DOHH2 (cell line): ENCODE measurements around the gene KRTAP5-11.
"Not testable (repeated sequence)": the region's sequence is repeated elsewhere in the genome, so short reads cannot be mapped to it uniquely, and the experiment has no call there.

Experiments used
- H3F3A ChIP-seq: fragments of 200-600 bp; sonication (generic), shearing (Covaris generic); 2 replicates; pipeline ENCODE4 v1.6.0; 2016; ENCODE audit warnings: antibody characterized with exemption, mild to moderate bottlenecking; ENCODE audit not compliant: control insufficient read depth, insufficient read depth
- H3K27ac ChIP-seq: fragments of 200-600 bp; sonication (generic); 2 replicates; pipeline ENCODE4 v1.5.1; 2014; ENCODE audit warnings: low read depth, mild to moderate bottlenecking, low read length, moderate library complexity
- H3K27me3 ChIP-seq: fragments of 200-600 bp; sonication (generic); 2 replicates; pipeline ENCODE4 v1.6.1; 2014; ENCODE audit warnings: mild to moderate bottlenecking, low read length, mixed read lengths; ENCODE audit not compliant: control insufficient read depth
- H3K36me3 ChIP-seq: fragments of 200-600 bp; sonication (generic); 2 replicates; pipeline ENCODE4 v1.6.1; 2014; ENCODE audit warnings: mild to moderate bottlenecking, low read length, moderate library complexity, mixed read lengths; ENCODE audit not compliant: control insufficient read depth
- H3K4me1 ChIP-seq: fragments of 200-600 bp; sonication (generic); 2 replicates; pipeline ENCODE4 v1.6.1; 2014; ENCODE audit warnings: mild to moderate bottlenecking, low read length, mixed read lengths; ENCODE audit not compliant: control insufficient read depth
- H3K4me2 ChIP-seq: fragments of 200-600 bp; sonication (generic); 2 replicates; pipeline ENCODE4 v1.6.0; 2014; ENCODE audit warnings: mild to moderate bottlenecking, low read length, moderate library complexity
- H3K4me3 ChIP-seq: fragments of 200-600 bp; sonication (generic); 2 replicates; pipeline ENCODE4 v1.5.1; 2014; ENCODE audit warnings: mild to moderate bottlenecking, low read length, mixed read lengths
- H3K79me2 ChIP-seq: fragments of 200-600 bp; sonication (generic); 2 replicates; pipeline ENCODE4 v1.6.1; 2014; ENCODE audit warnings: mild to moderate bottlenecking, low read length, mixed read lengths; ENCODE audit not compliant: control insufficient read depth
- H3K9me2 ChIP-seq: fragments of 200-600 bp; sonication (generic); replicated peaks from 2 replicates; pipeline ENCODE4 v1.6.1; 2014; ENCODE audit warnings: mild to moderate bottlenecking, low read length, mixed read lengths; ENCODE audit not compliant: control insufficient read depth
- H3K9me3 ChIP-seq: fragments of 200-600 bp; sonication (generic); 2 replicates; pipeline ENCODE4 v1.6.1; 2014; ENCODE audit warnings: antibody characterized with exemption, low read length, mixed read lengths; ENCODE audit not compliant: control insufficient read depth, insufficient read depth
- H4K20me1 ChIP-seq: fragments of 200-600 bp; sonication (generic); 2 replicates; pipeline ENCODE4 v1.6.0; 2014; ENCODE audit warnings: low read depth, mild to moderate bottlenecking, antibody characterized with exemption, low read length, moderate library complexity; ENCODE audit not compliant: control insufficient read depth, insufficient read depth
- CTCF ChIP-seq: fragments of 200-600 bp; sonication (generic); IDR thresholded peaks from one replicate; pipeline ENCODE4 v1.5.1; 2014; ENCODE audit warnings: antibody characterized with exemption, mild to moderate bottlenecking, low read depth, low read length; ENCODE audit not compliant: poor library complexity, severe bottlenecking

KRTAP5-11 gene

GRCh38 chr11:71604798-71605488 lies 22.3 kb upstream of the KRTAP5-11 start:
- not testable (repeated sequence) for H3K36me3 ChIP-seq, H3K9me3 ChIP-seq, H3K27me3 ChIP-seq, H3K79me2 ChIP-seq, H3K4me1 ChIP-seq, H3K4me3 ChIP-seq, H3K9me2 ChIP-seq, H4K20me1 ChIP-seq, H3K27ac ChIP-seq, H3F3A ChIP-seq, H3K4me2 ChIP-seq
- TF ChIP-seq CTCF, result peak; percentile 15

GRCh38 chr11:71603221-71603620 lies 20.5 kb upstream of the KRTAP5-11 start:
- not testable (repeated sequence) for H3K9me3 ChIP-seq, H3F3A ChIP-seq, H3K9me2 ChIP-seq, H3K79me2 ChIP-seq, H3K4me2 ChIP-seq, H4K20me1 ChIP-seq, H3K4me1 ChIP-seq, H3K36me3 ChIP-seq, H3K27me3 ChIP-seq, H3K4me3 ChIP-seq, H3K27ac ChIP-seq

- not testable (repeated sequence) for H3K9me2 ChIP-seq, H3K36me3 ChIP-seq, H3K27ac ChIP-seq, H3F3A ChIP-seq, H3K27me3 ChIP-seq, H3K9me3 ChIP-seq, H3K4me3 ChIP-seq, H3K79me2 ChIP-seq, H4K20me1 ChIP-seq, H3K4me1 ChIP-seq, H3K4me2 ChIP-seq
These were observed 6.9 kb upstream of the KRTAP5-11 start for GRCh38 chr11:71589546-71589920.

GRCh38 chr11:71588822-71589545 lies 6.3 kb upstream of the KRTAP5-11 start:
- H3K27me3 ChIP-seq, H3K9me2 ChIP-seq, H3F3A ChIP-seq, H4K20me1 ChIP-seq, H3K79me2 ChIP-seq, H3K4me2 ChIP-seq, H3K4me1 ChIP-seq, H3K36me3 ChIP-seq, H3K4me3 ChIP-seq, H3K27ac ChIP-seq, H3K9me3 ChIP-seq: not testable (repeated sequence)

GRCh38 chr11:71588314-71588713 lies 5.6 kb upstream of the KRTAP5-11 start:
- not testable (repeated sequence) for H3K36me3 ChIP-seq, H3K4me2 ChIP-seq, H3K27ac ChIP-seq, H3K9me2 ChIP-seq, H3K27me3 ChIP-seq, H4K20me1 ChIP-seq, H3K9me3 ChIP-seq, H3K4me3 ChIP-seq, H3K79me2 ChIP-seq, H3F3A ChIP-seq, H3K4me1 ChIP-seq

- H3K9me2 ChIP-seq, H3K4me1 ChIP-seq, H3K4me3 ChIP-seq, H3K36me3 ChIP-seq, H3K9me3 ChIP-seq, H3F3A ChIP-seq, H4K20me1 ChIP-seq, H3K27ac ChIP-seq, H3K4me2 ChIP-seq, H3K27me3 ChIP-seq, H3K79me2 ChIP-seq: not testable (repeated sequence)
These were observed 3.0 kb upstream of the KRTAP5-11 start for GRCh38 chr11:71585673-71586072.

GRCh38 chr11:71582969-71583368 lies 294 bp upstream of the KRTAP5-11 start:
- not testable (repeated sequence) for H3K79me2 ChIP-seq, H3K27me3 ChIP-seq, H4K20me1 ChIP-seq, H3K36me3 ChIP-seq, H3K4me2 ChIP-seq, H3K27ac ChIP-seq, H3K9me2 ChIP-seq, H3K4me1 ChIP-seq, H3K4me3 ChIP-seq, H3K9me3 ChIP-seq, H3F3A ChIP-seq
